HG03095 (cell line): ENCODE data around the gene SLBP.
A peak's percentile ranks its signal among the peaks of the same experiment; 100 is the strongest.

Experiments
- ATAC-seq: cut with Tn5 transposase; IDR thresholded peaks from one replicate; pipeline ENCODE4 v1.9.1; 2021; ENCODE audit warnings: moderate library complexity; ENCODE audit not compliant: unreplicated experiment

SLBP gene

GRCh38 chr4:1712216-1713002, at the start of gene SLBP:
TSS of gene SLBP (minus strand) at chr4:1712319. CDS start at chr4:1712188, 131 bp downstream.
- ATAC-seq = peak; percentile 71

- no peak for ATAC-seq
These were observed 49.1 kb upstream of the SLBP start for GRCh38 chr4:1761130-1761689.

- ATAC-seq = no peak
These were observed 48.5 kb upstream of the SLBP start for GRCh38 chr4:1760521-1761071.

- ATAC-seq = no peak
These were observed 47.7 kb upstream of the SLBP start for GRCh38 chr4:1759818-1760223.

- ATAC-seq = no peak
These were observed 47.2 kb upstream of the SLBP start for GRCh38 chr4:1759170-1759817.

GRCh38 chr4:1758306-1759121, 46.4 kb upstream of the SLBP start:
- no peak for ATAC-seq

GRCh38 chr4:1757836-1758235, 45.7 kb upstream of the SLBP start:
- no peak for ATAC-seq

GRCh38 chr4:1756893-1757779, 45.0 kb upstream of the SLBP start:
- no peak for ATAC-seq

GRCh38 chr4:1756079-1756478, 44.0 kb upstream of the SLBP start:
- ATAC-seq = no peak

GRCh38 chr4:1755297-1755696, 43.2 kb upstream of the SLBP start:
- no peak for ATAC-seq

- no peak for ATAC-seq
These were observed 42.2 kb upstream of the SLBP start for GRCh38 chr4:1754336-1754735.

GRCh38 chr4:1753697-1754311, 41.7 kb upstream of the SLBP start:
- no peak for ATAC-seq

GRCh38 chr4:1753294-1753696, 41.2 kb upstream of the SLBP start:
- no peak for ATAC-seq

- ATAC-seq = no peak
These were observed 40.3 kb upstream of the SLBP start for GRCh38 chr4:1752284-1753041.

- no peak for ATAC-seq
These were observed 39.8 kb upstream of the SLBP start for GRCh38 chr4:1751919-1752283.

- no peak for ATAC-seq
These were observed 39.2 kb upstream of the SLBP start for GRCh38 chr4:1751155-1751918.

GRCh38 chr4:1750381-1751154, 38.4 kb upstream of the SLBP start:
- ATAC-seq = no peak
